Measurements from ENCODE around the gene CAP2.
A peak's percentile ranks its signal among the peaks of the same experiment; 100 is the strongest.
"Not testable (repeated sequence)": the region's sequence is repeated elsewhere in the genome, so short reads cannot be mapped to it uniquely, and the experiment has no call there.

The CAP2 gene

GRCh38 chr6:17397764-17398194 is 4.4 kb downstream of the CAP2 start:
- no peak overlapping the region for H3K4me3 ChIP-seq (ENCODE audit: low read length in 2 of 2)
- no peak overlapping the region for H3K9ac ChIP-seq (ENCODE audit: low read length in 2 of 2)
- no peaks in the 10 kb centered on the region for H3K27me3 ChIP-seq (ENCODE audit: control insufficient read depth in 1 of 2, insufficient read depth in 2 of 2, low read length in 2 of 2)
- H3K27ac ChIP-seq (ENCODE audit: low read length) = no peak overlapping the region
- no peaks in the 10 kb centered on the region for H3K36me3 ChIP-seq (ENCODE audit: control insufficient read depth in 2 of 2, insufficient read depth in 2 of 2, low read length in 2 of 2)
- H3K4me1 ChIP-seq (ENCODE audit: control insufficient read depth, insufficient read depth, low read length) = peaks cover 3% of the 10 kb centered on the region
- H3K9me3 ChIP-seq (ENCODE audit: control insufficient read depth in 2 of 2, low read length in 2 of 2) = no peaks in the 10 kb centered on the region

DNA sequence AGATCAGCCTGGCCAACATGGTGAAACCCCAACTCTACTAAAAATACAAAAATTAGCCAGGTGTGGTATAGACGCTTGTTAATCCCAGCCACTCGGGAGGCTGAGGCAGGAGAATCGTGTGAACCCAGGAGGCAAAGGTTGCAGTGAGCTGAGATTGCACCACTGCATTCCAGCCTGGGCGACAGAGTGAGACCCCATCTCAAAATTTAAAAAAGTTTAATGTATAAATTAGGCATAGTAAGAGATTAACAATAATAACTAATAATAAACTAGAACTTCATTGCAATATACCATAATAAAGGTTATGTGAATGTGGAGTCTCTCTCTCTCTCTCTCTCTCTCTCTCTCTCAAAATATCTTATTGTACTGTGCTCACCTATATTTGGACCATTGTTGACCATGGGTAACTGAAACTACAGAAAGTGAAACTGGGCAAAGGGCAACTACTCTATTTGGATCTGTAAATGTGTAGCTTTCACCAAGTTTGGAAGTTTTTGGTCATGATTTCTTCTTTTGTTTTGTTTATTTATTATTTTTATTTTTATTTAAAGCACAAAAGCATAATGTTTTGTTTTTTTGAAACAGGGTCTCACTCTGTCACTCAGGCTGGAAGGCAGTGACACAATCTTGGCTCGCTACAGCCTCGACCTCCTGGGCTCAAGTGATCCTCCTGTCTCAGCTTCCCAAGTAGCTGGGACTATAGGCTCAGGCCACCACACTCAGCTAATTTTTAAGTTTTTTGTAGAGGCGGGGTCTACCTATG is 12.0 kb downstream of the CAP2 start:
- not testable (repeated sequence) for H3K27ac ChIP-seq (ENCODE audit: low read length); H3K9ac ChIP-seq (ENCODE audit: low read length in 2 of 2); H3K4me3 ChIP-seq (ENCODE audit: low read length in 2 of 2)

DNA sequence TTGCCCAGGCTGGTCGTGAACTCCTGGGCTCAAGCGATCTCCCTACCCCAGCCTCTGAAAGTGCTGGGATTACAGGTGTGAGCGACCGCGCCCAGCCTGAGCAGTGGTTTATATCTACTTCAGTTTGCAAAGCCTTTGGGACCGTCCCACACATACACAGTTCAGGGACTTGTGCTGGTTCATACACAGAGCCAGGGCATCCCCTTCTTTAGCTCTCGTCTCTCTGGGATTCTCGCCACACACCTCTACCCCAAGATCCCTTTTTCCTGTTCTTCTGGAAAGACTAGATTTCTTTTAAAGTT is 12.5 kb downstream of the CAP2 start:
- H3K27ac ChIP-seq (ENCODE audit: low read length) = no peak overlapping the region
- H3K4me1 ChIP-seq (ENCODE audit: control insufficient read depth, insufficient read depth, low read length) = peaks cover 8% of the 10 kb centered on the region
- H3K4me3 ChIP-seq (ENCODE audit: low read length in 2 of 2) = no peak overlapping the region
- H3K9me3 ChIP-seq (ENCODE audit: control insufficient read depth in 2 of 2, low read length in 2 of 2) = peaks cover 0 to 2% of the 10 kb centered on the region in 2 donors
- H3K9ac ChIP-seq (ENCODE audit: low read length in 2 of 2) = no peak overlapping the region
- H3K27me3 ChIP-seq (ENCODE audit: control insufficient read depth in 1 of 2, insufficient read depth in 2 of 2, low read length in 2 of 2) = no peaks in the 10 kb centered on the region
- H3K36me3 ChIP-seq (ENCODE audit: control insufficient read depth in 2 of 2, insufficient read depth in 2 of 2, low read length in 2 of 2) = no peaks in the 10 kb centered on the region

More for the DNA sequence above, 12.0 kb downstream of the CAP2 start:
- H3K27me3 ChIP-seq (ENCODE audit: control insufficient read depth in 1 of 2, insufficient read depth in 2 of 2, low read length in 2 of 2); H3K36me3 ChIP-seq (ENCODE audit: control insufficient read depth in 2 of 2, insufficient read depth in 2 of 2, low read length in 2 of 2); H3K4me1 ChIP-seq (ENCODE audit: control insufficient read depth, insufficient read depth, low read length); H3K9me3 ChIP-seq (ENCODE audit: control insufficient read depth in 2 of 2, low read length in 2 of 2): not testable (repeated sequence)

- Histone ChIP-seq H3K27ac (ENCODE audit: low read length) (peak overlapping the region; percentile 37), H3K9me3 (ENCODE audit: control insufficient read depth in 2 of 2, low read length in 2 of 2) (peaks cover 0 to 2% of the 10 kb centered on the region in 2 donors), H3K4me3 (ENCODE audit: low read length in 2 of 2) (no peak overlapping the region), H3K9ac (ENCODE audit: low read length in 2 of 2) (no peak overlapping the region), H3K4me1 (ENCODE audit: control insufficient read depth, insufficient read depth, low read length) (peaks cover 16% of the 10 kb centered on the region), H3K27me3 (ENCODE audit: control insufficient read depth in 1 of 2, insufficient read depth in 2 of 2, low read length in 2 of 2) (no peaks in the 10 kb centered on the region), H3K36me3 (ENCODE audit: control insufficient read depth in 2 of 2, insufficient read depth in 2 of 2, low read length in 2 of 2) (no peaks in the 10 kb centered on the region)
Observed at GRCh38 chr6:17408081-17408480, 14.7 kb downstream of the CAP2 start.

DNA sequence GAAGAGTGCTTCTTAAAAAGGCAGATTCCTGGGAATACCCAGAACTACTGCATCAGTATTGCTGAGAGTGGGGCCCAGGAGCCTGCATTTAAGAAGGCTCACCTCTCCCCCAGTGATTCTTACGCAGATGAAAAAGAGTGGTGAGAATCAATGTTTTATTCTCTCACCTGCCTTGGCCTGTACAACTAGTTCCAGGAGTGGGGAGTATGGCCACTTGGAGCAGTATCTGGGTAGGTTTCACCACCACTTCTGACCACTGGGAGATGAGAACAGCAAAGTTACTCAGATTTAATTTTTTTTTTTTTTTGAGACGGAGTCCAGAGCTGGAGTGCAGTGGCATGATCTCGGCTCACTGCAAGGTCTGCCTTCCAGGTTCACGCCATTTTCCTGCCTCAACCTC is 16.9 kb downstream of the CAP2 start:
- Histone ChIP-seq H3K4me3 (ENCODE audit: low read length in 2 of 2) (no peak overlapping the region), H3K27me3 (ENCODE audit: control insufficient read depth in 1 of 2, insufficient read depth in 2 of 2, low read length in 2 of 2) (no peaks in the 10 kb centered on the region), H3K36me3 (ENCODE audit: control insufficient read depth in 2 of 2, insufficient read depth in 2 of 2, low read length in 2 of 2) (no peaks in the 10 kb centered on the region), H3K4me1 (ENCODE audit: control insufficient read depth, insufficient read depth, low read length) (peaks cover 18% of the 10 kb centered on the region), H3K9me3 (ENCODE audit: control insufficient read depth in 2 of 2, low read length in 2 of 2) (peaks cover 0 to 2% of the 10 kb centered on the region in 2 donors), H3K27ac (ENCODE audit: low read length) (no peak overlapping the region), H3K9ac (ENCODE audit: low read length in 2 of 2) (no peak overlapping the region)

GRCh38 chr6:17413313-17413750 is 19.9 kb downstream of the CAP2 start:
- no peak overlapping the region for H3K4me3 ChIP-seq (ENCODE audit: low read length in 2 of 2)
- H3K9ac ChIP-seq (ENCODE audit: low read length in 2 of 2) = no peak overlapping the region
- no peaks in the 10 kb centered on the region for H3K27me3 ChIP-seq (ENCODE audit: control insufficient read depth in 1 of 2, insufficient read depth in 2 of 2, low read length in 2 of 2)
- H3K9me3 ChIP-seq (ENCODE audit: control insufficient read depth in 2 of 2, low read length in 2 of 2) = peaks cover 0 to 2% of the 10 kb centered on the region in 2 donors
- no peak overlapping the region for H3K27ac ChIP-seq (ENCODE audit: low read length)
- H3K36me3 ChIP-seq (ENCODE audit: control insufficient read depth in 2 of 2, insufficient read depth in 2 of 2, low read length in 2 of 2) = no peaks in the 10 kb centered on the region
- peaks cover 33% of the 10 kb centered on the region for H3K4me1 ChIP-seq (ENCODE audit: control insufficient read depth, insufficient read depth, low read length)

- not testable (repeated sequence) for H3K27ac ChIP-seq (ENCODE audit: low read length); H3K9me3 ChIP-seq (ENCODE audit: control insufficient read depth in 2 of 2, low read length in 2 of 2); H3K36me3 ChIP-seq (ENCODE audit: control insufficient read depth in 2 of 2, insufficient read depth in 2 of 2, low read length in 2 of 2); H3K4me3 ChIP-seq (ENCODE audit: low read length in 2 of 2); H3K9ac ChIP-seq (ENCODE audit: low read length in 2 of 2); H3K27me3 ChIP-seq (ENCODE audit: control insufficient read depth in 1 of 2, insufficient read depth in 2 of 2, low read length in 2 of 2)
- peaks cover 37% of the 10 kb centered on the region for H3K4me1 ChIP-seq (ENCODE audit: control insufficient read depth, insufficient read depth, low read length)
Observed at GRCh38 chr6:17414395-17414794, 21.0 kb downstream of the CAP2 start.

DNA sequence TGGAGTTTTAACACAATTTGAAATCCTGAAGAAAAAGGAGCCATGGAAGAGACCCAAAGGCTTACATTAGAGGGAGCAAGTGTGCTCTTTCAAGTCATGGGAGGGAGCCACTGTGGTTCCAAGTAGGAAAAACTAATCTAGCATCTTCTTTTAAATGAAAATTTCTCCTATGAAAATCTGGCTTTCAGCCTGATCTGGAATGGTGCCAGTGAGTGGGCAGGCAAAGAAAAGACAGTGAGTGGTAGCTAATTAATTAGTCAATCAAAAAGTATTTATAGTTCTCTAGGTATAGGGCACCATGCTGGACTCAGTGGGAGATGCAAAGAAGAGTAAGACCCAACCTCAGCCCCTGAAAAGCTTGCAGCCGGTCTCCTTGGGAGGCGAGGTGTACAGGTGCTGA is 21.9 kb downstream of the CAP2 start:
- Histone ChIP-seq H3K4me3 (ENCODE audit: low read length in 2 of 2) (no peak overlapping the region), H3K9ac (ENCODE audit: low read length in 2 of 2) (no peak overlapping the region), H3K9me3 (ENCODE audit: control insufficient read depth in 2 of 2, low read length in 2 of 2) (peaks cover 0 to 2% of the 10 kb centered on the region in 2 donors), H3K4me1 (ENCODE audit: control insufficient read depth, insufficient read depth, low read length) (peaks cover 34% of the 10 kb centered on the region), H3K27ac (ENCODE audit: low read length) (no peak overlapping the region), H3K27me3 (ENCODE audit: control insufficient read depth in 1 of 2, insufficient read depth in 2 of 2, low read length in 2 of 2) (no peaks in the 10 kb centered on the region), H3K36me3 (ENCODE audit: control insufficient read depth in 2 of 2, insufficient read depth in 2 of 2, low read length in 2 of 2) (no peaks in the 10 kb centered on the region)

DNA sequence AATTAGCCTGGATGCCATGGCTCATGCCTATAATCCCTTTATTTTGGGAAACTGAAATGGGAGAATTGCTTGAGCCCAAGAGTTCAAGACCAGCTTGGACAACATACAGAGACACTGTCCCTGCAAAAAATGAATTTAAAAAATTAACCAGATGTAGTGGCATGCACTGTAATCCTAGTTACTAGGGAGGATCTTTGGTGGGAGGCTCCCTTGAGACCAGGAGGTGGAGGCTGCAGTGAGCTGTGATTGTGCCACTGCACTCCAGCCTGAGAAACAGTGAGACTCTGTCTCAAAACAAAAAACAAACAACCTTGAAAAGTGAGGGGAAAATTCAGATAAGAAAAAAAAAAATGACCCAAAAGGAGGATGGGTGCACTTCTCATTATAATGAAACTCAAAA is 23.4 kb downstream of the CAP2 start:
- no peak overlapping the region for H3K27ac ChIP-seq (ENCODE audit: low read length)
- H3K27me3 ChIP-seq (ENCODE audit: control insufficient read depth in 1 of 2, insufficient read depth in 2 of 2, low read length in 2 of 2) = no peaks in the 10 kb centered on the region
- H3K4me1 ChIP-seq (ENCODE audit: control insufficient read depth, insufficient read depth, low read length) = peaks cover 32% of the 10 kb centered on the region
- no peaks in the 10 kb centered on the region for H3K9me3 ChIP-seq (ENCODE audit: control insufficient read depth in 2 of 2, low read length in 2 of 2)
- H3K9ac ChIP-seq (ENCODE audit: low read length in 2 of 2) = no peak overlapping the region
- no peak overlapping the region for H3K4me3 ChIP-seq (ENCODE audit: low read length in 2 of 2)
- peaks cover 0 to 2% of the 10 kb centered on the region in 2 donors for H3K36me3 ChIP-seq (ENCODE audit: control insufficient read depth in 2 of 2, insufficient read depth in 2 of 2, low read length in 2 of 2)

DNA sequence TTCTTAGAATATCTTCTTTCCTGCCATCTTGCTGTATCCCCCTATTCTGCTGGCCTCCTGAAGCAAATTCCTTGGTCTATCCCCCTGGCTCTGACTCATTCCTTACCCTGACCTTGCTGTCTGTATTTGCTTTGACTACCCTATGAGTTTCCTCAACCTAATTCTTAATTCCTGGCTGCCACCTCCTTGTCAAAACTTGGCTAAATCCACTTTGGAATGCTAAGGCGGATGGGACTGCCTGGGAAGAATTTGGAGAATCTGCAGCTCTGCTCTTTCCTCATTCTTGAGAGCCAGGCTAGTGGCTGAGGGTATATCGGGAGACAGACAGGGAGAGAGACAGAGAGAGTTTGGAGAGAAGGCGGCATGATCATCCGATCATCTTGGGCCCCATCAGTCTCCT is 24.4 kb downstream of the CAP2 start:
- peak overlapping the region; percentile 73 for H3K27ac ChIP-seq (ENCODE audit: low read length)
- peaks cover 0 to 5% of the 10 kb centered on the region in 2 donors for H3K36me3 ChIP-seq (ENCODE audit: control insufficient read depth in 2 of 2, insufficient read depth in 2 of 2, low read length in 2 of 2)
- H3K9ac ChIP-seq (ENCODE audit: low read length in 2 of 2) = peak overlapping the region in 1 of 2 donors; percentile 13
- H3K4me1 ChIP-seq (ENCODE audit: control insufficient read depth, insufficient read depth, low read length) = peaks cover 29% of the 10 kb centered on the region
- peak overlapping the region; percentile 14 to 52 for H3K4me3 ChIP-seq (ENCODE audit: low read length in 2 of 2)
- no peaks in the 10 kb centered on the region for H3K9me3 ChIP-seq (ENCODE audit: control insufficient read depth in 2 of 2, low read length in 2 of 2)
- no peaks in the 10 kb centered on the region for H3K27me3 ChIP-seq (ENCODE audit: control insufficient read depth in 1 of 2, insufficient read depth in 2 of 2, low read length in 2 of 2)
